Osteocyte (in vitro differentiated cells): ENCODE results near the gene SLC7A1. TPM values are rescaled to one million over a fixed set of nuclear protein-coding genes. Genes with fewer than 3 reads are reported as not detected.

Experiments used
- DNase-seq: peaks from one replicate; pipeline ENCODE4 v3.0.0; 2021; ENCODE audit warnings: mixed read lengths; ENCODE audit not compliant: unreplicated experiment; ENCODE audit errors: extremely low spot score
- H3K27ac Mint-ChIP-seq: one replicate; pipeline ENCODE4 v1.8.0; 2021; ENCODE audit warnings: mild to moderate bottlenecking, mixed read lengths; ENCODE audit not compliant: unreplicated experiment
- H3K27me3 Mint-ChIP-seq: one replicate; pipeline ENCODE4 v1.8.0; 2021; ENCODE audit warnings: mixed read lengths; ENCODE audit not compliant: unreplicated experiment
- H3K36me3 Mint-ChIP-seq: one replicate; pipeline ENCODE4 v1.8.0; 2021; ENCODE audit warnings: mixed read lengths; ENCODE audit not compliant: unreplicated experiment
- H3K4me1 Mint-ChIP-seq: one replicate; pipeline ENCODE4 v1.8.0; 2021; ENCODE audit warnings: mixed read lengths; ENCODE audit not compliant: unreplicated experiment
- H3K4me3 Mint-ChIP-seq: one replicate; pipeline ENCODE4 v1.8.0; 2021; ENCODE audit warnings: mild to moderate bottlenecking, moderate library complexity, mixed read lengths; ENCODE audit not compliant: unreplicated experiment
- H3K9me3 Mint-ChIP-seq: one replicate; pipeline ENCODE4 v1.8.0; 2021; ENCODE audit warnings: mixed read lengths; ENCODE audit not compliant: unreplicated experiment
- total RNA-seq: library from RNA; stranded (reverse); gene quantifications from 2 replicates; pipeline ENCODE4 v1.2.1, GENCODE V29; 2021
- TF ChIP-seq, protein P1 (sequence below): fragments of 200-600 bp; sonication (generic); IDR thresholded peaks from 2 replicates; pipeline ENCODE4 v1.5.0; 2021; ENCODE audit warnings: antibody characterized with exemption, mild to moderate bottlenecking, moderate library complexity

SLC7A1 gene
- total RNA-seq, 1 donor from 2014 or later, result 84.0 TPM

GRCh38 chr13:29543230-29544215 is 52.0 kb downstream of the SLC7A1 start:
- Mint-ChIP-seq H3K4me1 (peaks cover 14% of the 10 kb centered on the region), H3K4me3 (no peak overlapping the region), H3K36me3 (peaks cover 13% of the 10 kb centered on the region), H3K9me3 (no peaks in the 10 kb centered on the region), H3K27ac (no peak overlapping the region), H3K27me3 (no peaks in the 10 kb centered on the region)
- TF ChIP-seq, protein P1, sequence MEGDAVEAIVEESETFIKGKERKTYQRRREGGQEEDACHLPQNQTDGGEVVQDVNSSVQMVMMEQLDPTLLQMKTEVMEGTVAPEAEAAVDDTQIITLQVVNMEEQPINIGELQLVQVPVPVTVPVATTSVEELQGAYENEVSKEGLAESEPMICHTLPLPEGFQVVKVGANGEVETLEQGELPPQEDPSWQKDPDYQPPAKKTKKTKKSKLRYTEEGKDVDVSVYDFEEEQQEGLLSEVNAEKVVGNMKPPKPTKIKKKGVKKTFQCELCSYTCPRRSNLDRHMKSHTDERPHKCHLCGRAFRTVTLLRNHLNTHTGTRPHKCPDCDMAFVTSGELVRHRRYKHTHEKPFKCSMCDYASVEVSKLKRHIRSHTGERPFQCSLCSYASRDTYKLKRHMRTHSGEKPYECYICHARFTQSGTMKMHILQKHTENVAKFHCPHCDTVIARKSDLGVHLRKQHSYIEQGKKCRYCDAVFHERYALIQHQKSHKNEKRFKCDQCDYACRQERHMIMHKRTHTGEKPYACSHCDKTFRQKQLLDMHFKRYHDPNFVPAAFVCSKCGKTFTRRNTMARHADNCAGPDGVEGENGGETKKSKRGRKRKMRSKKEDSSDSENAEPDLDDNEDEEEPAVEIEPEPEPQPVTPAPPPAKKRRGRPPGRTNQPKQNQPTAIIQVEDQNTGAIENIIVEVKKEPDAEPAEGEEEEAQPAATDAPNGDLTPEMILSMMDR, result no peak
- no peak for DNase-seq

GRCh38 chr13:29542381-29542780 is 53.1 kb downstream of the SLC7A1 start:
- DNase-seq, result no peak

DNA sequence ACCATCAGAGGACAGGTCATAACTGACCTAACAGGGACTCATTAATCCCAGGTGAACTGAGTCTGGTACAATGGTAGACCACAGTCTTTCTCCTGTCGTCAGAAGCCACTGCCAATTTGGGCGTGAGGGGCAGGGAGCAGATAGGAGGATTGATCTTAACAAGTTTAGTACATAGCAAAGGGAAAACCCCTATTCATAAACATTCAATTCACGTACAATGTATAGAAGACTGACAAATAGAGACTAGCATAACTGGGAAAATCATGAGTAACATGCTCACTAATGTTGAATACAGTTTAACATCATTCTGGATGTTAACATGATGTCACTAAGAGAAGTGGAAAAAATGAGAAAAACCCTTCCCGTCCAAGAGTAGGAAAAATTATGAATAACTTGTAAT is 54.1 kb downstream of the SLC7A1 start:
- H3K27me3 Mint-ChIP-seq, result no peaks in the 10 kb centered on the region
- peaks cover 13% of the 10 kb centered on the region for H3K36me3 Mint-ChIP-seq
- no peak overlapping the region for H3K27ac Mint-ChIP-seq
- DNase-seq, result no peak
- TF ChIP-seq, protein P1, result no peak
- peaks cover 17% of the 10 kb centered on the region for H3K4me1 Mint-ChIP-seq
- H3K4me3 Mint-ChIP-seq, result no peak overlapping the region
- no peaks in the 10 kb centered on the region for H3K9me3 Mint-ChIP-seq

More at GRCh38 chr13:29542381-29542780, 53.1 kb downstream of the SLC7A1 start:
- TF ChIP-seq, protein P1, result no peak
- Mint-ChIP-seq H3K4me3 (no peak overlapping the region), H3K27me3 (no peaks in the 10 kb centered on the region), H3K9me3 (no peaks in the 10 kb centered on the region), H3K36me3 (peaks cover 13% of the 10 kb centered on the region), H3K4me1 (peaks cover 18% of the 10 kb centered on the region), H3K27ac (no peak overlapping the region)

GRCh38 chr13:29540799-29541198 is 54.7 kb downstream of the SLC7A1 start:
- TF ChIP-seq, protein P1, result no peak
- no peak for DNase-seq
- H3K4me3 Mint-ChIP-seq, result no peak overlapping the region
- H3K27ac Mint-ChIP-seq, result no peak overlapping the region
- H3K4me1 Mint-ChIP-seq, result peaks cover 16% of the 10 kb centered on the region
- no peaks in the 10 kb centered on the region for H3K27me3 Mint-ChIP-seq
- no peaks in the 10 kb centered on the region for H3K9me3 Mint-ChIP-seq
- H3K36me3 Mint-ChIP-seq, result peaks cover 15% of the 10 kb centered on the region

DNA sequence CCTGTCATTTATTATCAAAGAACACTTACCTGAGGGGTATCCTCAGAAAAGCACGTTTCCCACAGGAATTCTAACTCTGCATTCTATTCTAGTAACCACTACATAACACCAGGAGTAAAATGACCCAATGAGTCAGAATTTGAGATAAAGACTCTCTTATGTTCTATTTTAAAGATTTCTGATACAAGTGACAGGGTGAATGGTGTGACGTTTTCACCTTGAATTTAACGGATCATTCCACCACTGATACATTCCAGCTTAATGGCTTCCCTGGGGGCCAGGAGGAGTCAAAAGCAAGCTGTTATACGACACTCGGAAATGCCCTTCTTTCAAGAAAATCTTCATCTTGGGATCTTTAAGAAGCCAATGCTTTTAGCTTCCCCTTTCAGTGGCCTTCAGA is 55.2 kb downstream of the SLC7A1 start:
- DNase-seq, result no peak
- H3K36me3 Mint-ChIP-seq, result peaks cover 11% of the 10 kb centered on the region
- H3K4me1 Mint-ChIP-seq, result peaks cover 16% of the 10 kb centered on the region
- H3K9me3 Mint-ChIP-seq, result no peaks in the 10 kb centered on the region
- no peak overlapping the region for H3K27ac Mint-ChIP-seq
- TF ChIP-seq, protein P1, result no peak
- H3K27me3 Mint-ChIP-seq, result no peaks in the 10 kb centered on the region
- H3K4me3 Mint-ChIP-seq, result no peak overlapping the region
